WTC11 (cell line): ENCODE measurements around the gene ZDHHC1. TPM values are rescaled to one million over a fixed set of nuclear protein-coding genes. Genes with fewer than 3 reads are reported as not detected.

Source experiments
- ATAC-seq: fragments of 200-7000 bp; cut with Tn5 transposase; 2 replicates; pipeline ENCODE4 v1.10.0; 2021; ENCODE audit warnings: mild to moderate bottlenecking, moderate library complexity
- CTCF ChIA-PET: fragments of 300-600 bp; sonication (Branson Sonifier 250); formaldehyde crosslinking; loops from one replicate; lab custom pipeline; 2021; ENCODE audit warnings: antibody characterized with exemption; lab: Charles Lee
- POLR2A ChIA-PET: fragments of 350-600 bp; sonication (Branson Sonifier 250); formaldehyde crosslinking; loops from one replicate; lab custom pipeline; 2021; ENCODE audit warnings: antibody characterized with exemption; lab: Charles Lee
- DNase-seq: peaks from one replicate; pipeline ENCODE4 v3.0.0; 2021; ENCODE audit warnings: low spot score
- H3K27ac Mint-ChIP-seq: 2 replicates; pipeline ENCODE4 v1.8.0; 2021; ENCODE audit warnings: mixed read lengths
- H3K27me3 Mint-ChIP-seq: 2 replicates; pipeline ENCODE4 v1.8.0; 2021; ENCODE audit warnings: low read depth, mild to moderate bottlenecking, moderate library complexity, mixed read lengths
- H3K36me3 Mint-ChIP-seq: 2 replicates; pipeline ENCODE4 v1.8.0; 2021; ENCODE audit warnings: mixed read lengths
- H3K4me1 Mint-ChIP-seq: 2 replicates; pipeline ENCODE4 v1.8.0; 2022; ENCODE audit warnings: mixed read lengths
- H3K4me3 Mint-ChIP-seq: 2 replicates; pipeline ENCODE4 v1.8.0; 2021; ENCODE audit warnings: mild to moderate bottlenecking, moderate library complexity, mixed read lengths
- H3K9me3 Mint-ChIP-seq: 2 replicates; pipeline ENCODE4 v1.8.0; 2021; ENCODE audit warnings: mixed read lengths
- ATF2 ChIP-seq: sonication (generic); formaldehyde crosslinking; IDR thresholded peaks from 2 replicates; pipeline ENCODE4 v1.8.1; 2022; ENCODE audit warnings: low read depth, missing genetic modification reagents, borderline replicate concordance
- CBFB ChIP-seq: sonication (generic); formaldehyde crosslinking; IDR thresholded peaks from 2 replicates; pipeline ENCODE4 v1.8.1; 2022; ENCODE audit warnings: mild to moderate bottlenecking, low read depth, missing genetic modification reagents
- CDX4 ChIP-seq: fragments of 250-450 bp; sonication (Bioruptor Pico); IDR thresholded peaks from 2 replicates; pipeline ENCODE4 v1.9.0; 2021; ENCODE audit warnings: moderate library complexity, mild to moderate bottlenecking, inconsistent platforms, borderline replicate concordance
- CREB1 ChIP-seq: sonication (generic); formaldehyde crosslinking; IDR thresholded peaks from 2 replicates; pipeline ENCODE4 v1.8.0; 2023; ENCODE audit warnings: mild to moderate bottlenecking, missing genetic modification reagents
- ETV6 ChIP-seq: sonication (generic); formaldehyde crosslinking; IDR thresholded peaks from 2 replicates; pipeline ENCODE4 v1.8.1; 2022; ENCODE audit warnings: mild to moderate bottlenecking, missing genetic modification reagents
- GABPB1 ChIP-seq: sonication (generic); formaldehyde crosslinking; IDR thresholded peaks from 2 replicates; pipeline ENCODE4 v1.8.1; 2023; ENCODE audit warnings: mild to moderate bottlenecking, missing genetic modification reagents
- GTF2I ChIP-seq: fragments of 250-450 bp; sonication (Bioruptor Pico); conservative IDR thresholded peaks from 2 replicates; pipeline ENCODE4 v1.4.0; 2021; ENCODE audit warnings: mild to moderate bottlenecking
- MAX ChIP-seq: sonication (generic); formaldehyde crosslinking; IDR thresholded peaks from 2 replicates; pipeline ENCODE4 v1.8.0; 2022; ENCODE audit warnings: mild to moderate bottlenecking, missing genetic modification reagents
- MYBL2 ChIP-seq: sonication (generic); formaldehyde crosslinking; IDR thresholded peaks from 2 replicates; pipeline ENCODE4 v1.8.1; 2023; ENCODE audit warnings: mild to moderate bottlenecking, moderate library complexity, missing genetic modification reagents
- NFATC4 ChIP-seq: fragments of 250-450 bp; sonication (Bioruptor Pico); IDR thresholded peaks from 2 replicates; pipeline ENCODE4 v1.9.0; 2021; ENCODE audit warnings: mild to moderate bottlenecking
- NFE2L1 ChIP-seq: sonication (generic); formaldehyde crosslinking; IDR thresholded peaks from 2 replicates; pipeline ENCODE4 v1.8.1; 2023; ENCODE audit warnings: missing genetic modification reagents
- NR3C1 ChIP-seq: sonication (generic); formaldehyde crosslinking; conservative IDR thresholded peaks from 2 replicates; pipeline ENCODE4 v1.8.1; 2023; ENCODE audit warnings: low read depth, mild to moderate bottlenecking, missing genetic modification reagents
- PRDM15 ChIP-seq: sonication (generic); formaldehyde crosslinking; IDR thresholded peaks from 2 replicates; pipeline ENCODE4 v1.8.0; 2022; ENCODE audit warnings: missing genetic modification reagents
- RORB ChIP-seq: fragments of 250-450 bp; sonication (Bioruptor Pico); IDR thresholded peaks from 2 replicates; pipeline ENCODE4 v1.9.0; 2021; ENCODE audit warnings: mild to moderate bottlenecking
- SMAD4 ChIP-seq: sonication (generic); formaldehyde crosslinking; IDR thresholded peaks from 2 replicates; pipeline ENCODE4 v1.8.0; 2022; ENCODE audit warnings: mild to moderate bottlenecking, missing genetic modification reagents
- SOX15 ChIP-seq: fragments of 250-450 bp; sonication (Bioruptor Pico); IDR thresholded peaks from 2 replicates; pipeline ENCODE4 v1.9.0; 2021; ENCODE audit warnings: mild to moderate bottlenecking
- STAT6 ChIP-seq: sonication (generic); formaldehyde crosslinking; conservative IDR thresholded peaks from 2 replicates; pipeline ENCODE4 v1.8.1; 2023; ENCODE audit warnings: mild to moderate bottlenecking, low read depth, missing genetic modification reagents, moderate library complexity
- TCF7 ChIP-seq: sonication (generic); formaldehyde crosslinking; IDR thresholded peaks from 2 replicates; pipeline ENCODE4 v1.8.0; 2022; ENCODE audit warnings: mild to moderate bottlenecking, low read depth, missing genetic modification reagents, moderate library complexity
- USF2 ChIP-seq: sonication (generic); formaldehyde crosslinking; IDR thresholded peaks from 2 replicates; pipeline ENCODE4 v1.8.1; 2023; ENCODE audit warnings: mild to moderate bottlenecking, missing genetic modification reagents, moderate library complexity
- ZBTB43 ChIP-seq: sonication (generic); formaldehyde crosslinking; IDR thresholded peaks from 2 replicates; pipeline ENCODE4 v1.8.1; 2023; ENCODE audit warnings: mild to moderate bottlenecking, missing genetic modification reagents
- ZNF232 ChIP-seq: sonication (generic); formaldehyde crosslinking; IDR thresholded peaks from 2 replicates; pipeline ENCODE4 v1.8.0; 2022; ENCODE audit warnings: mild to moderate bottlenecking, missing genetic modification reagents
- ZSCAN18 ChIP-seq: fragments of 250-450 bp; sonication (Bioruptor Pico); IDR thresholded peaks from 2 replicates; pipeline ENCODE4 v2.1.2; 2022; ENCODE audit warnings: mild to moderate bottlenecking, moderate library complexity
- total RNA-seq: library from RNA; stranded (reverse); gene quantifications from 3 replicates; pipeline ENCODE4 v1.2.3, GENCODE V29; 2021

The ZDHHC1 gene
- total RNA-seq, 1 experiment from 2014 or later = 4.2 TPM

GRCh38 chr16:67421030-67421429, 4.8 kb upstream of the ZDHHC1 start (continued):
- no peak for TF ChIP-seq STAT6 (CRISPR knock-in tag)
- no peak for TF ChIP-seq CREB1 (CRISPR knock-in tag)
- TF ChIP-seq GABPB1 = no peak
- TF ChIP-seq CBFB (CRISPR knock-in tag) = no peak
- no peak for TF ChIP-seq NR3C1 (CRISPR knock-in tag)

GRCh38 chr16:67419931-67420330, 3.7 kb upstream of the ZDHHC1 start:
- Mint-ChIP-seq H3K36me3 (no peaks in the 10 kb centered on the region), H3K27ac (no peak overlapping the region), H3K4me1 (peaks cover 54% of the 10 kb centered on the region), H3K9me3 (peaks cover 5% of the 10 kb centered on the region), H3K4me3 (no peak overlapping the region), H3K27me3 (peaks cover 16% of the 10 kb centered on the region)
- TF ChIP-seq GTF2I (0 out of 2 replicates have a peak, but pooled peaks have one; percentile 43), MAX (CRISPR knock-in tag) (no peak)
- DNase-seq (no peak), ATAC-seq (no peak)
- POLR2A ChIA-PET = no interaction called here
- CTCF ChIA-PET = interaction anchor here (1.1 to 10.4 kb wide), 6 partner anchors 8 to 159 kb away, joined by 3 to 234 read pairs (median 12); no protein-coding TSS in a partner anchor

- H3K27ac Mint-ChIP-seq = no peak overlapping the region; the same call in 1 of the 2 replicates
- POLR2A ChIA-PET = no interaction called here
- DNase-seq (no peak), ATAC-seq (no peak)
- H3K36me3 Mint-ChIP-seq = no peaks in the 10 kb centered on the region
- peaks cover 53% of the 10 kb centered on the region for H3K4me1 Mint-ChIP-seq
- H3K9me3 Mint-ChIP-seq = peaks cover 5% of the 10 kb centered on the region
- no peak overlapping the region for H3K4me3 Mint-ChIP-seq
- CTCF ChIA-PET = interaction anchor here (1.1 to 10.4 kb wide), 5 partner anchors 9 to 73 kb away, joined by 3 to 234 read pairs (median 14); no protein-coding TSS in a partner anchor
- H3K27me3 Mint-ChIP-seq = peaks cover 16% of the 10 kb centered on the region
- TF ChIP-seq CDX4 (CRISPR knock-in tag) (no peak), ZSCAN18 (CRISPR knock-in tag) (no peak), ZNF232 (CRISPR knock-in tag) (no peak), SMAD4 (CRISPR knock-in tag) (no peak), SOX15 (CRISPR knock-in tag) (no peak), NR3C1 (CRISPR knock-in tag) (no peak), MYBL2 (CRISPR knock-in tag) (no peak), NFE2L1 (CRISPR knock-in tag) (no peak), NFATC4 (CRISPR knock-in tag) (no peak), PRDM15 (CRISPR knock-in tag) (no peak), ETV6 (CRISPR knock-in tag) (no peak), TCF7 (no peak), RORB (CRISPR knock-in tag) (no peak), USF2 (no peak), ATF2 (CRISPR knock-in tag) (no peak), ZBTB43 (no peak)
Measured at GRCh38 chr16:67419502-67419901, 3.2 kb upstream of the ZDHHC1 start.
